Measurements from ENCODE around the gene ASXL1. TPM values are rescaled to one million over a fixed set of nuclear protein-coding genes. Genes with fewer than 3 reads are reported as not detected.

Gene ASXL1
- total and polyA plus RNA-seq, 2 experiments from 2014 or later = 10.4 to 29.0 TPM

GRCh38 chr20:32484958-32485769, 127.0 kb downstream of the ASXL1 start (continued):
- TF ChIP-seq ZNF462 (CRISPR knock-in tag; IDR thresholded peaks at IDR 0.05) (no peak), EZH2 (IDR thresholded peaks at IDR 0.05; ENCODE audit: low read depth, unreplicated experiment) (no peak), ETS1 (IDR thresholded peaks at IDR 0.05) (no peak), STAT1 (IDR thresholded peaks at IDR 0.05; ENCODE audit: unreplicated experiment) (no peak), NANOG (IDR thresholded peaks at IDR 0.05; ENCODE audit: borderline replicate concordance) (no peak), ZNF331 (CRISPR knock-in tag; IDR thresholded peaks at IDR 0.05; ENCODE audit: low read depth) (no peak), CTCF (conservative IDR thresholded peaks at IDR 0.05; ENCODE audit: low read depth in 2 of 2) (peak; percentile 74 to 94), POLR2AphosphoS5 (IDR thresholded peaks at IDR 0.05; ENCODE audit: low read depth) (no peak; the same call in 1 of the 2 replicates), ZNF114 (CRISPR knock-in tag; IDR thresholded peaks at IDR 0.05) (no peak)

All from GM23338 (cell line).